GM12875 (cell line): ENCODE data around the gene IL15.

Experiments used
- H3K4me3 ChIP-seq: one replicate; pipeline ENCODE4 v1.5.1; 2011; ENCODE audit warnings: low read depth, low read length, control low read depth
- TF ChIP-seq, protein P1 (sequence below): IDR thresholded peaks from 2 replicates; pipeline ENCODE4 v1.5.1; 2011; ENCODE audit warnings: low read depth, mild to moderate bottlenecking, control low read depth, inconsistent platforms, low read length, moderate library complexity, borderline replicate concordance; ENCODE audit not compliant: insufficient read depth

IL15 gene

DNA sequence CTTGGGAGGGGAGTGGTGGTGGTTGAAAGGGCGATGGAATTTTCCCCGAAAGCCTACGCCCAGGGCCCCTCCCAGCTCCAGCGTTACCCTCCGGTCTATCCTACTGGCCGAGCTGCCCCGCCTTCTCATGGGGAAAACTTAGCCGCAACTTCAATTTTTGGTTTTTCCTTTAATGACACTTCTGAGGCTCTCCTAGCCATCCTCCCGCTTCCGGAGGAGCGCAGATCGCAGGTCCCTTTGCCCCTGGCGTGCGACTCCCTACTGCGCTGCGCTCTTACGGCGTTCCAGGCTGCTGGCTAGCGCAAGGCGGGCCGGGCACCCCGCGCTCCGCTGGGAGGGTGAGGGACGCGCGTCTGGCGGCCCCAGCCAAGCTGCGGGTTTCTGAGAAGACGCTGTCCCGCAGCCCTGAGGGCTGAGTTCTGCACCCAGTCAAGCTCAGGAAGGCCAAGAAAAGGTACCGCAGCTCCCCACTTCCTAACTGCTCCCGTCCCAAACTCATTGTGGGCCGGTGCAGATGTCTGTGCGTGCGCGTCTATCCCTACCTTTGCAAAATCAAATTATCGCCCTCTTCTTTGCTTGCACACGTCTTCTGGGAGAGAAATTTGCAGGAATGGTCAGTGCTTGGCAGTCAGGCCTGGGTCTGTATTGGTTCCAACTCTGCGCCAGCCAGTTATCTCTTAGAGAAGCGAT, 533 bp downstream of the IL15 start:
- TF ChIP-seq, protein P1, sequence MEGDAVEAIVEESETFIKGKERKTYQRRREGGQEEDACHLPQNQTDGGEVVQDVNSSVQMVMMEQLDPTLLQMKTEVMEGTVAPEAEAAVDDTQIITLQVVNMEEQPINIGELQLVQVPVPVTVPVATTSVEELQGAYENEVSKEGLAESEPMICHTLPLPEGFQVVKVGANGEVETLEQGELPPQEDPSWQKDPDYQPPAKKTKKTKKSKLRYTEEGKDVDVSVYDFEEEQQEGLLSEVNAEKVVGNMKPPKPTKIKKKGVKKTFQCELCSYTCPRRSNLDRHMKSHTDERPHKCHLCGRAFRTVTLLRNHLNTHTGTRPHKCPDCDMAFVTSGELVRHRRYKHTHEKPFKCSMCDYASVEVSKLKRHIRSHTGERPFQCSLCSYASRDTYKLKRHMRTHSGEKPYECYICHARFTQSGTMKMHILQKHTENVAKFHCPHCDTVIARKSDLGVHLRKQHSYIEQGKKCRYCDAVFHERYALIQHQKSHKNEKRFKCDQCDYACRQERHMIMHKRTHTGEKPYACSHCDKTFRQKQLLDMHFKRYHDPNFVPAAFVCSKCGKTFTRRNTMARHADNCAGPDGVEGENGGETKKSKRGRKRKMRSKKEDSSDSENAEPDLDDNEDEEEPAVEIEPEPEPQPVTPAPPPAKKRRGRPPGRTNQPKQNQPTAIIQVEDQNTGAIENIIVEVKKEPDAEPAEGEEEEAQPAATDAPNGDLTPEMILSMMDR = no peak
- H3K4me3 ChIP-seq = peak overlapping the region; percentile 91

DNA sequence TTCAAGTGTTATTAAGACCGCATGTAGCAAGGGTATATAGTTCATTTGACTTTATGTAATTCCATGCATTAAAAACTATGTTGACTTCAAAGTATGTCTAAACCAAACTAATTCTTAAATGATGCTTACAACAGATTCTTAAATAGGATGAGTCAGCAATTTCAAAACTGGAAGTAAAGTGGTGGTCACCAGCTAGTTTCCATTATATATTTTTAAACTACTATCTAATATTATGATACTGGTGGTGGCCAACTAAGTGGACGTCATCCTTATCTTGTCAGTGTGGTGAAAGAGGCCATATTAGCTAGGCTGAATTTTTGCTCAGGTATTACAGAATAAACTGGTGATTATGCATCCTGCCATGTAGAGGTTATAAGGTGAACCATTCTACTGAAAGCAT, 1.2 kb downstream of the IL15 start:
- peak overlapping the region; percentile 91 for H3K4me3 ChIP-seq
- TF ChIP-seq, protein P1 = no peak

DNA sequence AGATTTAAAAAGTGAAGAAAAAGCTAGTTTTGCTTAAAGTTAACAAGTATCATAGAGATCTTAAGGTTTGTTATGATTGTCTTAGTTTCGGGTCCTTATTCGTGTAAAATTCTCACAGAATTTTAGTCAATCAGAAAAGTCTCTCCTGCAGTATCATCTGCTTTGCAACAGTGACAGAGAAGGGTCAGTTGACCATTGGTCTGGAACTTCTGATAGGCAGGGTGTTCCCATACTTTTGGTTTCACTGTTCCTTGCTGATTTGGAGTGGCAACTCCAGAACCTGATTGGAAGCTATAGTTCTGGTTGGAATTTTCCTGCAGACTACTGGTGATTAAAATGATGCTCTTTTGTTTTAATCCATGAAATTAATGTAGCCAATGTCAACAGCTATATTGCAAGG, 1.8 kb downstream of the IL15 start:
- H3K4me3 ChIP-seq = no peak overlapping the region
- TF ChIP-seq, protein P1 = no peak

DNA sequence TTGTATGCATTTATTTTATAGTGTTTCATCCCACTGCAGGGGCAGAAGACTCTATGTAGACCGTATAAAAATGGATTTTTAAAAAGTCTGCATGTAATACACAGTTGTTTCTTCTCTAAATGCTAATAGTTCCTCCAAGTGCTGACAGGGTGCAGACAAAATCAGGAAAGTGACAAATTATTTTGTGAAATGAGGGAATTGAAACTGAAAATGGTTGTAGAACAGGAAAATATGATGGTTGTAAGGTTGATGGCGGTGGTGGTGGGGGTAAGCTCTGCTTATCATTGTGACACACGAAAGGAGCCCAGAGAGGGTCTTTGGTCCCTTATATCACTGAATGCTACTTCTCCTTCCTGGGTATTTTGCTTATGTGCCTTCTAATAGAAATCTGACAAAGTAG, 4.3 kb downstream of the IL15 start:
- TF ChIP-seq, protein P1 = no peak

DNA sequence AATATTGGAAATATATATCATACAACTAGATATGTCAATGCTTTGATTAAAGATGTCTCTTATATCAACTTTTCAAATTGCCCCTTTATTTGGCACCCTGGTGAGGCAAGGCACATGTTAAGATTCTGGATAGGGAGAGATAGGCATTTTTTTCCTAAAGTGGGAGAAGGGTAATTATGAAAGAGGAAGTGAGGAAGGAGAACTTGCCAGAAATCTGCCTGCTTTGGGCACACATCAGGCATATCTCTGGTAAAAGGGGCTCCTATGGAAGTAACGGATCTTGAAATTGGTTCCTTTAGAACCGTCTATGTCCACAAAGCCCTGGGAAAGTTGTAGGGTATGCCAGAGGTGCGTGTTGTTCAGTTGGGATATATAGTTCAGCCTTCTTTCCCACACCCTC, 5.7 kb downstream of the IL15 start:
- TF ChIP-seq, protein P1 = no peak
- H3K4me3 ChIP-seq = no peak overlapping the region

More for the DNA sequence above, 4.3 kb downstream of the IL15 start:
- H3K4me3 ChIP-seq = no peak overlapping the region

DNA sequence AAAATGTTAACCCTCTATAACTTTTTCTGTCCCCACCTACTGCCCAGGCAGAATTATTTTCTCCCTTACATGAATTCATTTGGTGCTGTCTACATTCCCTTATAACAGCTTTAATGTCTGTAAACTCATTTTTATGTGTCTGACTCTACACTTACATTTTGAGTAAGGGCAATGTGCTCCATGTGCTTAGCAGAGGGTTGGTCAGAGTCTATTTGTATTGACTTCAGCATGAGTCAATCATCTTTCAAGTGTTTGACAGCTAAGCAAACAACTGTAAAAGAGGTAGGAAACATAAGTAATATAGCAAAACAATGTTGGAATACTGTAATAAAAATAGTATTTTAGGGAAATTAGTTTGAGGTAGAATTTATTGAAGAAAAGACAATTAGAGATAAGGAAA, 6.3 kb downstream of the IL15 start:
- TF ChIP-seq, protein P1 = no peak
- H3K4me3 ChIP-seq = no peak overlapping the region

DNA sequence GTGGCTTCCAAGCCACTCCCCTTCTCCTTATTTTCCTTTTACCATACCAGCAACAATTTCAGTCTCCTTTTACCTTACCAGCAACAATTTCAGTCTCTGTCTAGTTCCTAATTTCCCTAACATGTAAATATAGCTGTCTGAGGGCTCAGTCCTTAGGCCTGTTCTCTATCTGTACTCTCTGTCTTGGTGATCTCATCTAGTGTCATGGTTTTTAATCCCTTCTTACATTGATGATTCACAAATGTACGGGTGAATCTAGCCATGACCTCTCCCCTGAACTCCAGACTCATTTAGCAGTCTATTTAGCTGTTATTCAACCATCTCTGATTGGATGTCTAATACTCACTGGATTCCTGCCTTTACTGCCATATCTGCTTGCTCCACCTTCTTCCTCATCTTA, 7.2 kb downstream of the IL15 start:
- TF ChIP-seq, protein P1 = no peak
- no peak overlapping the region for H3K4me3 ChIP-seq
